Prostate gland (tissue), 2 donors: ENCODE data around the gene HAL.

Experiments
- CTCF ChIP-seq, 4 experiments: fragments of 200-600 bp in 2 of 4; fragments of 450-650 bp in 2 of 4; sonication (generic) in 2 of 4; IDR thresholded peaks; 1 replicate in 3 of 4; 2 replicates in 1 of 4; pipeline ENCODE4 v1.5.1; 2016 to 2019; ENCODE audit warnings: antibody characterized with exemption in 4 of 4, mild to moderate bottlenecking in 2 of 4, moderate library complexity in 2 of 4
- POLR2AphosphoS5 ChIP-seq: sonication (generic); formaldehyde crosslinking; IDR thresholded peaks from one replicate; pipeline ENCODE4 v1.6.1; 2017; ENCODE audit warnings: antibody characterized with exemption

- no peak for TF ChIP-seq CTCF (IDR thresholded peaks at IDR 0.05)
- no peak for TF ChIP-seq POLR2AphosphoS5
Observed at GRCh38 chr12:95970905-95971304, 25.2 kb downstream of the HAL start.
